ENCODE measurements around the gene MYH4.

MYH4 gene

GRCh38 chr17:10469459-10469858 is at the start of gene MYH4:
TSS of gene MYH4 (minus strand) at chr17:10469559. CDS start at chr17:10466745, 2,814 bp downstream.
- in situ Hi-C loops (cut with HindIII; ENCODE audit: low sequenced_read_pairs), result no loop called here

- in situ Hi-C loops (cut with HindIII; ENCODE audit: low sequenced_read_pairs), result no loop called here
These were observed 49.1 kb upstream of the MYH4 start, which contains the start of gene MYH1 for GRCh38 chr17:10518271-10519037. TSS of gene MYH1 (minus strand) at chr17:10518542. CDS start at chr17:10516642, 1,900 bp downstream.

GRCh38 chr17:10516638-10517037 is 47.3 kb upstream of the MYH4 start:
- in situ Hi-C loops (cut with HindIII; ENCODE audit: low sequenced_read_pairs), result no loop called here

DNA sequence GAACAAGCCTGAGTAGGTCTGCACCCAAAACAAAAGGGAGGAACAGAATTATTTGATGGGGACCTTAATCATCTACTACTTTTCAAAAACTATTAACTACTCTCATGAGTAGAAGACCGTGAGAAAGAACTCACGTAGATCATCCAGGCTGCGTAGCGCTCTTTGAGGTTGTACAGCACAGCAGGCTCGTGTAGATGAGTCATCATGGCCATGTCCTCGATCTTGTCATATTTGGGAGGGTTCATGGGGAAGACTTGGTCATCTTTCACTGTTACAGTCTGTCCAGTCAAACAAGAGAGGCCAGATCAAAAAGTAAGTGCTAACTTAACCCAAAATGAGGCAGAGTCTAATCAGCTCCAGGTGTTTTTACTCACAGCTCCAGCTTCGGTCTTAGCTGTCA is 46.7 kb upstream of the MYH4 start:
- in situ Hi-C loops (cut with HindIII; ENCODE audit: low sequenced_read_pairs), result no loop called here

DNA sequence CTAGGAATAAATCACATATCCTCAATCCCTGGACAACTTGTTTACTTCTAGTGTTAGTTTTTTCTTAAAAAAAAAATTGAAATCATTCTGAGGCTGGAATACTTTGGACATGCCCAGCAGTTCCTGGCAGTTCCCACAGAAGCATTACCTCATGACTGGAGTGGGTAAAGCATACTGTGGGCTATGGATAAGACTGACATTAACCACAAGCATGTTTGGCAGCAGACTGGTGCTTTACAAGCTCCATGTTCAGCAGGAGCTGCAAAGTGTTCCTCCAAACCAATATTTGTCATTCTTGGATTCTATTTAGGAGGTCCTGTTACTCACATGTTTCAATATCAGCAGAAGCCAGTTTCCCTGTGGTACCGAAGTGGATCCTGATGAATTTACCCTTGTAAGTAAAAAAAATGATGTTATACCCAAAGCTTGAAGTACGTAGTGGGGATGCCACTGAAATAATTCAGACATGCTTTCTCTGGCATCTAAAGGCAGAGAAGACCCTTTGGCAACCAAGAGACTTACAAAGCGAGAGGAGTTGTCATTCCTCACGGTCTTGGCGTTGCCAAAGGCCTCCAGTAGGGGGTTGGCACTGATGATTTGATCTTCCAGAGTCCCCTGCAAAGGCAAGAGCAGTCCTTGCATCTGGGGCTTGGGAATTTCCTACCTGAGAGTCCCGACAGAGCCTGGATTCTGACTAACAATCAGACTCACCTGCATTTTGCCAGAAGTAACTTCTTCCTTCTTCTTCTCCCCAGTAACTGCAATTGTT is 44.1 kb upstream of the MYH4 start:
- in situ Hi-C loops (cut with HindIII; ENCODE audit: low sequenced_read_pairs), result no loop called here

DNA sequence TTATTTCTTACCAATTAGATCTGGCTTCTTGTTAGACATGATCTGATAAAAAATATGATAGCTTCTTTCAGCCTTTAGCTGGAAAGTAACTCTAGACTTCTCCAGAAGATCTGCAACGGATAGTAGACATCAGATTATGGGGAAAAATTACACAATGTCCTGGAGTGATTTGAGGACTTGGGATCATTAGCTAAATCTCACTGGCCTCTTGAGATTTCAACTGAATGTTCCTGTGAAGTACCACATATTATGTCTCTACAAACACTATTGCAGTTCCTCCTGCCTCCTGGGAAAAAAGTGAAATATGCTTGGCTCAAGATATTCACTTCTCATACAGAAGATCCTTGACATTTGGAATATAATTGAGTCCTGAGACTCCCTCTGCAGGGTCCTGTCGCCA is 43.5 kb upstream of the MYH4 start:
- in situ Hi-C loops (cut with HindIII; ENCODE audit: low sequenced_read_pairs), result no loop called here

- in situ Hi-C loops (cut with HindIII; ENCODE audit: low sequenced_read_pairs), result no loop called here
These were observed 30.6 kb upstream of the MYH4 start for GRCh38 chr17:10499950-10500349.

- in situ Hi-C loops (cut with HindIII; ENCODE audit: low sequenced_read_pairs), result no loop called here
These were observed 22.6 kb upstream of the MYH4 start for GRCh38 chr17:10492004-10492403.

DNA sequence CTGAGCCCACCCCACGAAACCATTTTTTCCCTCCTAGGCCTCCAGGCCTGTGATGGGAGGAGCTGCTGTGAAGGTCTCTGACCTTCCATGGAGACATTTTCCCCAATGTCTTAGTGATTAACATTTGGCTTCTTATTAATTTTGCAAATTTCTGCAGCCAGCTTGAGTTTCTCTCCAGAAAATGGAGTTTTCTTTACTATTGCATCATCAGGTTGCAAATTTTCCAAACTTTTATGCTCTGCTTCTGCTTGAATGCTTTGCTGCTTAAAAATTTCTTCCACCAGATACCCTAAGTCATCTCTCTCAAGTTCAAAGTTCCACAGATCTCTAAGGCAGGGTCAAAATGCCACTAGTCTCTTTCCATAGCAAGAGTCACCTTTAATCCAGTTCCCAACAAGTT is 12.9 kb upstream of the MYH4 start:
- in situ Hi-C loops (cut with HindIII; ENCODE audit: low sequenced_read_pairs), result no loop called here

GRCh38 chr17:10477701-10478100 is 8.3 kb upstream of the MYH4 start:
- in situ Hi-C loops (cut with HindIII; ENCODE audit: low sequenced_read_pairs), result no loop called here

DNA sequence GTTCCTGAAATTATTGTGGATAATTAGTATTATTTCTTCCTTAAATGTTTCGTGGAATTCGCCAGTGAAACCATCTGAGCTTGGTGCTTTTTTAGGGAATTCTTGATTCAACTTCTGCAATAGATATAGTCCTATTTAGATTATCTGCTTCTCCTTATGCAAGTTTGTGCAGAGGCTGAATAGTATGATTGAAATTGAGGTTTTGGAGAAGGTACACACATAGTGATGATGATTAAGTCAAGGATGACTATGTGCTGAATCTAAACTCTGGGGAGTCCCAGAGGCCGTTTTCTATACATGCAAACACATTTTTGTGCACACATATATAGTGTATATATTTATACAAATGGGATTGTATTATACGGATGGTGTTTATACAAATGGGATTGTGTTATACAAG is 5.2 kb upstream of the MYH4 start:
- in situ Hi-C loops (cut with HindIII; ENCODE audit: low sequenced_read_pairs), result loop anchor here (5.0 kb wide), 1 partner anchor 123 kb away; no protein-coding TSS in a partner anchor

GRCh38 chr17:10471858-10472257 is 2.5 kb upstream of the MYH4 start:
- in situ Hi-C loops (cut with HindIII; ENCODE audit: low sequenced_read_pairs), result loop anchor here (5.0 kb wide), 1 partner anchor 125 kb away; no protein-coding TSS in a partner anchor

- in situ Hi-C loops (cut with HindIII; ENCODE audit: low sequenced_read_pairs), result no loop called here
These were observed 6.0 kb downstream of the MYH4 start for GRCh38 chr17:10463402-10463801.

GRCh38 chr17:10460062-10460461 is 9.3 kb downstream of the MYH4 start:
- in situ Hi-C loops (cut with HindIII; ENCODE audit: low sequenced_read_pairs), result no loop called here

- in situ Hi-C loops (cut with HindIII; ENCODE audit: low sequenced_read_pairs), result no loop called here
These were observed 10.7 kb downstream of the MYH4 start for GRCh38 chr17:10458701-10459100.

DNA sequence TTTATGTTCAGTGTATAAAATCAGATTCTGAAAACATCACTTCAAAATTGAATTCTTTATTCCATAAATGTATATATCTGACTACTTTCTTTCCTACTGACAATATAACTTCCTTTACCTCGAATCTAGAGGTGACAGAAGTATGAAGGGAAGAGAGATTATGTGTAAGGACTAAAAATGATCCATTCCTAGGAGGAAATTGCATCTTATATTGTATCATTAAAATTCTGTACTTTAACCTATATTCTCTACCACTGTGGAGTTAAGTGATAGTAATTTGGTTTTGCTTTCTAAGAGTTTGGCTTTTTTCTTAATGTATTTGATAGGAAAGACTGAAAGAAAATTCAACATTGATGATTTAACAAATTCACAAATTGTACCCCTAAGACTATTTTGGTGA is 11.4 kb downstream of the MYH4 start:
- in situ Hi-C loops (cut with HindIII; ENCODE audit: low sequenced_read_pairs), result no loop called here

DNA sequence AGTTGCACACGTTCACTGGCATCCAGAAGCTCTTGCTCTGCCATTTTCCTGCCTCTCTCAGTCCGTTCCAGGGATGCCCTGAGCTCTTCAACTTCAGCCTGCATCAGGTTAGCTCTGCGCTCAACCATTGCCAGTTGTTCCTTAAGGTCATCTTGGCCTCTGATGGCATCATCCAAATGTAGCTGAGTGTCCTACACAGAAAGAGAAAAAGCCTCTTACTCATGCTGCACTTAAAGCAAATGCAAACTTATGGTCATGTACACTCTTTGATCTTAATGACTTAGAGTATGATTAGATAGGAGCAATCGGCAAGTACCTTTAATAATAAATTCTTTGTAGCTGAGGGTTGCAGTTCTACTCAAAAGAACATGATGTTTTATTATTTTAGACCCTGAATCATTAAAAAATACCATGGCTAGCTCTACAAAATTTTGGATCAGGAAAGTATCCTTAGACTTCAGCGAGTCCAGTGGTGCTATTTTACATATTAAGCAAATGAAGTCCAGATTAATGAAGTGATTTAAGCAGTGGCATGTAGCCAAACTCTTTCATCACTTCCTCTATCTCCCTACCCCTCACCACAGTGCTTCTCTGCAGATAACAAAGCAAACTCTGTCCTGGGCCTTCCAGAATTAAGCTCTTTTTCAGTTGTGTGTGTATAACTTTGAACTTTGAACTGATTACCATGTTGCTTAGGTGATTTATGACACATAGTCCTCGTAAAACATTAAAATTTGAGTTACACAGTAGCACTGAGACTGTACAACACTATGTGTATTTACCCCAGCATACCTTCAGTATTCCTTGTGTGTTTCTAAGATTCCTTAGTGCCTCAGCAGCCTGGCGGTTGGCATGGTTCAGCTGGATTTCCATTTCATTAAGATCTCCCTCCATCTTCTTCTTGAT is 22.1 kb downstream of the MYH4 start:
- in situ Hi-C loops (cut with HindIII; ENCODE audit: low sequenced_read_pairs), result no loop called here

GRCh38 chr17:10439816-10440215 is 29.5 kb downstream of the MYH4 start:
- in situ Hi-C loops (cut with HindIII; ENCODE audit: low sequenced_read_pairs), result no loop called here

GRCh38 chr17:10435096-10435495 is 34.3 kb downstream of the MYH4 start:
- in situ Hi-C loops (cut with HindIII; ENCODE audit: low sequenced_read_pairs), result no loop called here

- in situ Hi-C loops (cut with HindIII; ENCODE audit: low sequenced_read_pairs), result no loop called here
These were observed 39.8 kb downstream of the MYH4 start for GRCh38 chr17:10429421-10430045.

- in situ Hi-C loops (cut with HindIII; ENCODE audit: low sequenced_read_pairs), result no loop called here
These were observed 40.6 kb downstream of the MYH4 start for GRCh38 chr17:10428781-10429180.

Measured in endothelial cell of hepatic sinusoid (primary cell).